HuH-7.5 (cell line): Measurements from ENCODE around the gene CRIP1.

Experiments
- DNase-seq: peaks from one replicate; pipeline ENCODE4 v3.0.0; 2011; ENCODE audit warnings: low spot score

Gene CRIP1

GRCh38 chr14:105450864-105451720 is 35.6 kb upstream of the CRIP1 start:
- DNase-seq, result no peak

GRCh38 chr14:105452963-105453362 is 33.7 kb upstream of the CRIP1 start:
- DNase-seq, result no peak

GRCh38 chr14:105453847-105454246 is 32.8 kb upstream of the CRIP1 start:
- DNase-seq, result no peak

GRCh38 chr14:105455086-105455640 is 31.5 kb upstream of the CRIP1 start:
- DNase-seq, result no peak

GRCh38 chr14:105455766-105456660 is 30.7 kb upstream of the CRIP1 start:
- DNase-seq, result no peak

GRCh38 chr14:105456736-105457617 is 29.7 kb upstream of the CRIP1 start:
- DNase-seq, result no peak

GRCh38 chr14:105458010-105458409 is 28.7 kb upstream of the CRIP1 start:
- no peak for DNase-seq

- no peak for DNase-seq
Observed at GRCh38 chr14:105458571-105458970, 28.1 kb upstream of the CRIP1 start.

- no peak for DNase-seq
Observed at GRCh38 chr14:105460116-105460515, 26.6 kb upstream of the CRIP1 start.

GRCh38 chr14:105460616-105461015 is 26.1 kb upstream of the CRIP1 start:
- DNase-seq, result no peak

GRCh38 chr14:105461903-105462302 is 24.8 kb upstream of the CRIP1 start:
- no peak for DNase-seq

- no peak for DNase-seq
Observed at GRCh38 chr14:105464501-105464900, 22.2 kb upstream of the CRIP1 start.

GRCh38 chr14:105465209-105466031 is 21.3 kb upstream of the CRIP1 start:
- DNase-seq, result no peak

GRCh38 chr14:105466531-105467248 is 20.0 kb upstream of the CRIP1 start:
- no peak for DNase-seq

GRCh38 chr14:105467249-105467941 is 19.3 kb upstream of the CRIP1 start:
- DNase-seq, result no peak

- DNase-seq, result no peak
Observed at GRCh38 chr14:105467942-105468471, 18.7 kb upstream of the CRIP1 start.

- DNase-seq, result no peak
Observed at GRCh38 chr14:105468621-105469241, 18.0 kb upstream of the CRIP1 start.

- DNase-seq, result no peak
Observed at GRCh38 chr14:105469456-105470349, 17.0 kb upstream of the CRIP1 start.
